Measurements from ENCODE around the gene C5orf58.
"Not testable (repeated sequence)": the region's sequence is repeated elsewhere in the genome, so short reads cannot be mapped to it uniquely, and the experiment has no call there.

The C5orf58 gene

GRCh38 chr5:170221327-170221741 lies 11.5 kb upstream of the C5orf58 start:
- in situ Hi-C loops (cut with MboI; ENCODE audit: low sequenced_read_pairs) = no loop called here

- in situ Hi-C loops (cut with MboI; ENCODE audit: low sequenced_read_pairs) = no loop called here
Observed at GRCh38 chr5:170223360-170223759, 9.4 kb upstream of the C5orf58 start.

- in situ Hi-C loops (cut with MboI; ENCODE audit: low sequenced_read_pairs) = no loop called here
Observed at GRCh38 chr5:170223906-170224305, 8.9 kb upstream of the C5orf58 start.

- in situ Hi-C loops (cut with MboI; ENCODE audit: low sequenced_read_pairs) = no loop called here
Observed at GRCh38 chr5:170225326-170226128, 7.3 kb upstream of the C5orf58 start.

GRCh38 chr5:170226129-170226615 lies 6.6 kb upstream of the C5orf58 start:
- in situ Hi-C loops (cut with MboI; ENCODE audit: low sequenced_read_pairs) = no loop called here

- in situ Hi-C loops (cut with MboI; ENCODE audit: low sequenced_read_pairs) = no loop called here
Observed at GRCh38 chr5:170226661-170227060, 6.1 kb upstream of the C5orf58 start.

GRCh38 chr5:170228762-170229435 lies 3.9 kb upstream of the C5orf58 start:
- in situ Hi-C loops (cut with MboI; ENCODE audit: low sequenced_read_pairs) = no loop called here

- in situ Hi-C loops (cut with MboI; ENCODE audit: low sequenced_read_pairs) = no loop called here
Observed at GRCh38 chr5:170233358-170233892, 640 bp downstream of the C5orf58 start.

GRCh38 chr5:170235876-170236864 lies 3.4 kb downstream of the C5orf58 start:
- in situ Hi-C loops (cut with MboI; ENCODE audit: low sequenced_read_pairs) = no loop called here

GRCh38 chr5:170238456-170239196 lies 5.8 kb downstream of the C5orf58 start:
- in situ Hi-C loops (cut with MboI; ENCODE audit: low sequenced_read_pairs) = no loop called here

- in situ Hi-C loops (cut with MboI; ENCODE audit: low sequenced_read_pairs) = not testable (repeated sequence)
Observed at GRCh38 chr5:170245436-170245835, 12.7 kb downstream of the C5orf58 start.

- in situ Hi-C loops (cut with MboI; ENCODE audit: low sequenced_read_pairs) = no loop called here
Observed at GRCh38 chr5:170246126-170246870, 13.5 kb downstream of the C5orf58 start.

- in situ Hi-C loops (cut with MboI; ENCODE audit: low sequenced_read_pairs) = no loop called here
Observed at GRCh38 chr5:170247363-170247762, 14.6 kb downstream of the C5orf58 start.

GRCh38 chr5:170248172-170248930 lies 15.6 kb downstream of the C5orf58 start:
- in situ Hi-C loops (cut with MboI; ENCODE audit: low sequenced_read_pairs) = no loop called here

- in situ Hi-C loops (cut with MboI; ENCODE audit: low sequenced_read_pairs) = not testable (repeated sequence)
Observed at GRCh38 chr5:170248931-170249227, 16.1 kb downstream of the C5orf58 start.

GRCh38 chr5:170249355-170249754 lies 16.6 kb downstream of the C5orf58 start:
- in situ Hi-C loops (cut with MboI; ENCODE audit: low sequenced_read_pairs) = no loop called here

- in situ Hi-C loops (cut with MboI; ENCODE audit: low sequenced_read_pairs) = no loop called here
Observed at GRCh38 chr5:170250810-170251317, 18.1 kb downstream of the C5orf58 start.

- in situ Hi-C loops (cut with MboI; ENCODE audit: low sequenced_read_pairs) = no loop called here
Observed at GRCh38 chr5:170251462-170251861, 18.7 kb downstream of the C5orf58 start.

GRCh38 chr5:170252109-170252508 lies 19.3 kb downstream of the C5orf58 start:
- in situ Hi-C loops (cut with MboI; ENCODE audit: low sequenced_read_pairs) = no loop called here

Measured in hTERT RPE-1 (cell line).